Caco-2 (cell line): ENCODE measurements around the gene N4BP2. TPM values are rescaled to one million over a fixed set of nuclear protein-coding genes. Genes with fewer than 3 reads are reported as not detected.

ENCODE experiments used
- BruUV-seq: library from RNA; stranded (reverse); fragments of 400-500 nt; replicated peaks from 2 replicates; lab custom pipeline; 2021; lab: Mats Ljungman, UMichigan
- CTCF ChIA-PET: fragments of 300-600 bp; sonication (Branson Sonifier 250); formaldehyde crosslinking; loops from one replicate; lab custom pipeline; 2022; ENCODE audit warnings: antibody characterized with exemption; lab: Charles Lee
- POLR2A ChIA-PET: fragments of 300-600 bp; sonication (Branson Sonifier 250); formaldehyde crosslinking; loops from one replicate; lab custom pipeline; 2022; ENCODE audit warnings: antibody characterized with exemption; lab: Charles Lee
- DNase-seq, 2 experiments: peaks; one replicate each; pipeline versions ENCODE4 v3.0.0 to v3.0.0-alpha.2; 2020 to 2022
- H3K27me3 ChIP-seq: replicated peaks from 2 replicates; pipeline ENCODE4 v1.6.0; 2011; ENCODE audit warnings: low read length; ENCODE audit not compliant: control insufficient read depth, insufficient read depth
- H3K36me3 ChIP-seq: 2 replicates; pipeline ENCODE4 v1.5.1; 2011; ENCODE audit warnings: low read length; ENCODE audit not compliant: control insufficient read depth, insufficient read depth
- H3K4me1 ChIP-seq: fragments of 250-450 bp; sonication (Bioruptor Pico); 2 replicates; pipeline ENCODE4 v1.5.1; 2020; ENCODE audit warnings: mild to moderate bottlenecking
- H3K4me3 ChIP-seq: 2 replicates; pipeline ENCODE4 v1.5.1; 2011; ENCODE audit warnings: low read depth, mild to moderate bottlenecking, control low read depth, low read length
- H3K9me3 ChIP-seq: fragments of 250-450 bp; sonication (Bioruptor Pico); 2 replicates; pipeline ENCODE4 v1.5.1; 2020; ENCODE audit warnings: mild to moderate bottlenecking, moderate library complexity
- H3K27ac Mint-ChIP-seq: one replicate; pipeline ENCODE4 v1.8.0; 2022; ENCODE audit warnings: mixed read lengths; ENCODE audit not compliant: unreplicated experiment
- H3K27me3 Mint-ChIP-seq: one replicate; pipeline ENCODE4 v1.8.0; 2022; ENCODE audit warnings: mixed read lengths; ENCODE audit not compliant: insufficient read depth, unreplicated experiment
- H3K36me3 Mint-ChIP-seq: one replicate; pipeline ENCODE4 v1.8.0; 2022; ENCODE audit warnings: mild to moderate bottlenecking, mixed read lengths; ENCODE audit not compliant: insufficient read depth, unreplicated experiment
- H3K4me1 Mint-ChIP-seq: one replicate; pipeline ENCODE4 v1.8.0; 2022; ENCODE audit warnings: low read depth, mixed read lengths; ENCODE audit not compliant: unreplicated experiment
- H3K4me3 Mint-ChIP-seq: one replicate; pipeline ENCODE4 v1.8.0; 2022; ENCODE audit warnings: mild to moderate bottlenecking, moderate library complexity, mixed read lengths; ENCODE audit not compliant: unreplicated experiment
- H3K9me3 Mint-ChIP-seq: one replicate; pipeline ENCODE4 v1.8.0; 2022; ENCODE audit warnings: mixed read lengths; ENCODE audit not compliant: unreplicated experiment
- intact Hi-C: fragments of 100-400 bp; cut with micrococcal nuclease; formaldehyde crosslinking; loops from one replicate; pipeline ENCODE4 v1.10.0; 2022; ENCODE audit not compliant: unreplicated experiment
- total RNA-seq: library from RNA; stranded (reverse); gene quantifications from 2 replicates; pipeline ENCODE4 v1.2.3, GENCODE V29; 2022
- TF ChIP-seq, protein P1 (sequence below), 2 experiments: fragments of 200-600 bp in 1 of 2; IDR thresholded peaks; 1 replicate in 1 of 2; 2 replicates in 1 of 2; pipeline versions ENCODE4 v1.5.1 to v1.8.0; 2011 to 2022; ENCODE audit warnings: antibody characterized with exemption in 1 of 2, control low read depth in 1 of 2, inconsistent platforms in 1 of 2, low read depth in 1 of 2, low read length in 1 of 2, mild to moderate bottlenecking in 1 of 2, moderate library complexity in 1 of 2; ENCODE audit not compliant: insufficient read depth in 1 of 2, severe bottlenecking in 1 of 2, unreplicated experiment in 1 of 2

The N4BP2 gene
- total RNA-seq, 1 experiment from 2014 or later = 28.7 TPM

DNA sequence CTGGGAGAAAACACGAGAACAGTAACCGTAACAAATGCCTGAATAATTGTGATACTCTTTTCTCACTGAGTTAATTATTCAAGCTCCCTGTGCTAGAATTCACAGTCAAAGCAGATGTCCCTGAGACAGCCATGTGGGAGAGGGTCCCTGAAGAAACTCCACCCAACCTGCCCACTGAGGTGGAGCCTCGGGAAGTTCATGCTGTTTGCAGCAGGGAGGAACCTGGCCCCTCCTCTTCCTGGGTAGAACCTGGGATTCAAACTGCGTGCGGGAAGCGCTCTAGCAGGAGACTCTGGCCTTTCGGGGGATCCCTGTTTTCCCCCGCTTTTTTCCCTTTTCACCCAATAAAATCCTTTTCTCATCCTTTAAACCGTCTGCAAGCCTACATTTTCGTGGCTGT, 120.0 kb downstream of the N4BP2 start:
- H3K9me3 Mint-ChIP-seq = no peaks in the 10 kb centered on the region
- CTCF ChIA-PET = no interaction called here
- H3K27ac Mint-ChIP-seq = no peak overlapping the region

DNA sequence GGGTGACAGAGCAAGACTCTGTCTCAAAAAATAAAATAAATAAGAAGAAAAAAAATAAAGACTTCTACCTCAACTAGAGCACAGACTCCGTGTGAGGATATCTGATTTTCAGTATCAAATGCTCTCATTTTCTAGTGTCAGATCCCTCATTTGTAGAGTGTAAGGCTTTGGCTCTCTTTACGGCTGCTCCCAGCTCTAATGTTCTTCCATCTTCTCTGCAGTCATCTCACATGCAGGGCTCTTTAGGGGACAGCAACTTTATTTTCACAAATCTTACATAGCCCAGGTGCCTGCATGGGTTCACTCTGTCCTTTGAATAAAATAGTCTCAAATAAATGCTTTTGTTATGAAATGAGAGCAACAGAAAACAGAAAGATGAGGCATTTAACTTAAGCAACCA, 120.9 kb downstream of the N4BP2 start:
- H3K27ac Mint-ChIP-seq = no peak overlapping the region
- TF ChIP-seq, protein P1, sequence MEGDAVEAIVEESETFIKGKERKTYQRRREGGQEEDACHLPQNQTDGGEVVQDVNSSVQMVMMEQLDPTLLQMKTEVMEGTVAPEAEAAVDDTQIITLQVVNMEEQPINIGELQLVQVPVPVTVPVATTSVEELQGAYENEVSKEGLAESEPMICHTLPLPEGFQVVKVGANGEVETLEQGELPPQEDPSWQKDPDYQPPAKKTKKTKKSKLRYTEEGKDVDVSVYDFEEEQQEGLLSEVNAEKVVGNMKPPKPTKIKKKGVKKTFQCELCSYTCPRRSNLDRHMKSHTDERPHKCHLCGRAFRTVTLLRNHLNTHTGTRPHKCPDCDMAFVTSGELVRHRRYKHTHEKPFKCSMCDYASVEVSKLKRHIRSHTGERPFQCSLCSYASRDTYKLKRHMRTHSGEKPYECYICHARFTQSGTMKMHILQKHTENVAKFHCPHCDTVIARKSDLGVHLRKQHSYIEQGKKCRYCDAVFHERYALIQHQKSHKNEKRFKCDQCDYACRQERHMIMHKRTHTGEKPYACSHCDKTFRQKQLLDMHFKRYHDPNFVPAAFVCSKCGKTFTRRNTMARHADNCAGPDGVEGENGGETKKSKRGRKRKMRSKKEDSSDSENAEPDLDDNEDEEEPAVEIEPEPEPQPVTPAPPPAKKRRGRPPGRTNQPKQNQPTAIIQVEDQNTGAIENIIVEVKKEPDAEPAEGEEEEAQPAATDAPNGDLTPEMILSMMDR (IDR thresholded peaks at IDR 0.05; ENCODE audit: insufficient read depth in 1 of 2, low read depth in 1 of 2, low read length in 1 of 2, severe bottlenecking in 1 of 2, unreplicated experiment in 1 of 2) = no peak
- no peaks in the 10 kb centered on the region for H3K36me3 Mint-ChIP-seq
- no peak overlapping the region for H3K4me3 Mint-ChIP-seq
- H3K9me3 Mint-ChIP-seq = no peaks in the 10 kb centered on the region
- Histone ChIP-seq H3K27me3 (no peaks in the 10 kb centered on the region; the same call in 1 of the 2 replicates), H3K9me3 (no peaks in the 10 kb centered on the region), H3K4me3 (no peak overlapping the region), H3K4me1 (no peaks in the 10 kb centered on the region), H3K36me3 (no peaks in the 10 kb centered on the region)
- intact Hi-C loops = no loop called here
- no peaks in the 10 kb centered on the region for H3K27me3 Mint-ChIP-seq
- ChIA-PET CTCF (no interaction called here), POLR2A (no interaction called here)
- peaks cover 5% of the 10 kb centered on the region for H3K4me1 Mint-ChIP-seq
- no TSS peak for BruUV-seq
- no peak for DNase-seq

More for the DNA sequence above, 120.0 kb downstream of the N4BP2 start:
- Mint-ChIP-seq H3K36me3 (no peaks in the 10 kb centered on the region), H3K27me3 (no peaks in the 10 kb centered on the region), H3K4me3 (no peak overlapping the region), H3K4me1 (peaks cover 5% of the 10 kb centered on the region)
- no peak for DNase-seq
- Histone ChIP-seq H3K36me3 (no peaks in the 10 kb centered on the region), H3K27me3 (no peaks in the 10 kb centered on the region; the same call in 1 of the 2 replicates), H3K4me3 (no peak overlapping the region), H3K4me1 (no peaks in the 10 kb centered on the region), H3K9me3 (no peaks in the 10 kb centered on the region)
- no TSS peak for BruUV-seq
- TF ChIP-seq, protein P1 (IDR thresholded peaks at IDR 0.05; ENCODE audit: insufficient read depth in 1 of 2, low read depth in 1 of 2, low read length in 1 of 2, severe bottlenecking in 1 of 2, unreplicated experiment in 1 of 2) = no peak
- intact Hi-C loops = no loop called here
- POLR2A ChIA-PET = no interaction called here

DNA sequence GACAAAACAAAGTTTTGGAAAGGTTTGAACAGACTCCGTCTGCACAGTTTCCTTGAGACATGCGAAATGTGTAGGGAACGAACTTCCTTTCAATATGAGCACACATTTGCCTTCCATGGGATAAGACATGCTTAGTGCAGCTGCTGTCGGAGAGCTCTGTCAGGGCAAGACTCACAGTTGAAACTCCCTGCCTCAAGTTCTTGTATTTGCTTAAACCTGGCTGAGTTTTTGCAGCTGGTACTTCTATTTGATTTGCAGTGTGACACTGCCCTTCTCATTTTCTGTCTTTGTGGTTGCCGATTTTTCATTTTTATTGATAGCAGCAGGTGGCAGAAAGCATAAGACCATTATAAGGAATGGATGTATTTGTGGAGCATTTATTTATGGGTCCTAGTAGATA, 122.0 kb downstream of the N4BP2 start:
- no peak overlapping the region for H3K4me3 ChIP-seq
- no peaks in the 10 kb centered on the region for H3K4me1 ChIP-seq
- CTCF ChIA-PET = no interaction called here
- no peak overlapping the region for H3K27ac Mint-ChIP-seq
- H3K27me3 Mint-ChIP-seq = no peaks in the 10 kb centered on the region
- intact Hi-C loops = no loop called here
- no TSS peak for BruUV-seq
- H3K36me3 ChIP-seq = no peaks in the 10 kb centered on the region
- TF ChIP-seq, protein P1 (IDR thresholded peaks at IDR 0.05; ENCODE audit: insufficient read depth in 1 of 2, low read depth in 1 of 2, low read length in 1 of 2, severe bottlenecking in 1 of 2, unreplicated experiment in 1 of 2) = no peak
- POLR2A ChIA-PET = no interaction called here
- no peaks in the 10 kb centered on the region for H3K4me1 Mint-ChIP-seq
- H3K9me3 ChIP-seq = no peaks in the 10 kb centered on the region
- no peaks in the 10 kb centered on the region for H3K36me3 Mint-ChIP-seq
- no peaks in the 10 kb centered on the region for H3K9me3 Mint-ChIP-seq
- DNase-seq = no peak
- H3K27me3 ChIP-seq = no peaks in the 10 kb centered on the region; the same call in 1 of the 2 replicates
- H3K4me3 Mint-ChIP-seq = no peak overlapping the region
